Stomach (tissue), 9 donors: Measurements from ENCODE around the gene SFXN1. TPM values are rescaled to one million over a fixed set of nuclear protein-coding genes. Genes with fewer than 3 reads are reported as not detected.

Experiments used
- DNase-seq, 2 donors: peaks; one replicate each; pipeline versions ENCODE4 v3.0.0 to v3.0.0-alpha.2; 2013 to 2019
- H3K27ac ChIP-seq, 5 donors: fragments of 200-600 bp in 4 of 5; sonication (generic) in 4 of 5; one replicate each; pipeline ENCODE4 v1.5.1; 2013 to 2019; ENCODE audit warnings: mild to moderate bottlenecking in 1 of 5, moderate library complexity in 1 of 5
- H3K27me3 ChIP-seq, 3 donors: fragments of 200-600 bp; sonication (generic); one replicate each; pipeline ENCODE4 v1.5.1; 2017 to 2019; ENCODE audit warnings: mixed run types in 1 of 3
- H3K36me3 ChIP-seq, 4 donors: fragments of 200-600 bp; sonication (generic); 1 replicate in 3 of 4; 2 replicates in 1 of 4; pipeline ENCODE4 v1.5.1; 2016 to 2019
- H3K4me1 ChIP-seq, 4 donors: fragments of 200-600 bp; sonication (generic); one replicate each; pipeline ENCODE4 v1.5.1; 2016 to 2019
- H3K4me3 ChIP-seq, 4 donors: fragments of 200-600 bp; sonication (generic) in 3 of 4; one replicate each; pipeline ENCODE4 v1.5.1; 2016 to 2019; ENCODE audit warnings: mild to moderate bottlenecking in 1 of 4
- H3K9me3 ChIP-seq, 4 donors: fragments of 200-600 bp; sonication (generic); one replicate each; pipeline ENCODE4 v1.5.1; 2016 to 2019
- EP300 ChIP-seq: sonication (generic); formaldehyde crosslinking; IDR thresholded peaks from one replicate; pipeline ENCODE4 v1.6.1; 2017; ENCODE audit warnings: antibody characterized with exemption
- POLR2A ChIP-seq, 4 donors: fragments of 450-650 bp; IDR thresholded peaks; one replicate each; pipeline ENCODE4 v1.6.1; 2016; ENCODE audit warnings: antibody characterized with exemption in 4 of 4, control low read depth in 2 of 4, mild to moderate bottlenecking in 1 of 4, moderate library complexity in 1 of 4
- POLR2AphosphoS5 ChIP-seq, 3 donors: sonication (generic); formaldehyde crosslinking; IDR thresholded peaks; one replicate each; pipeline ENCODE4 v1.6.1; 2016; ENCODE audit warnings: antibody characterized with exemption in 3 of 3
- WGBS, 5 donors: extraction: QIAGEN DNeasy Blood & Tissue Kit in 3 of 5; methylation state at CpG; one replicate each; pipeline versions ENCODE4 v1.1.5 to v1.1.7; 2013 to 2018; 5-methylcytosine and 5-hydroxymethylcytosine counted together
- intact Hi-C: fragments of 100-400 bp; cut with DNase I; formaldehyde crosslinking; loops from one replicate; pipeline ENCODE4 v1.15.1; 2023; ENCODE audit warnings: low total_unique reads
- polyA plus RNA-seq, 3 donors: library from polyadenylated mRNA; stranded (reverse); fragments of 200-250 nt; gene quantifications; one replicate each; pipeline ENCODE4 v1.2.3, GENCODE V29; 2013
- total RNA-seq, 5 donors: library from RNA; depleted of rRNA; stranded (reverse); fragments of >200 nt; gene quantifications; one replicate each; pipeline versions ENCODE4 v1.1.0 to v1.2.3, GENCODE V29; 2014 to 2016
- TF ChIP-seq, protein P1 (sequence below), 7 experiments: fragments of 450-650 bp in 4 of 7; fragments of 200-600 bp in 3 of 7; sonication (generic) in 3 of 7; IDR thresholded peaks; one replicate each; pipeline ENCODE4 v1.5.1; 2016 to 2019; ENCODE audit warnings: antibody characterized with exemption in 7 of 7, control low read depth in 2 of 7, mild to moderate bottlenecking in 1 of 7
- donor health status: healthy with polysubstance abuse.
- donor health status: Bipolar disorder and iron deficiency.
- donor health status: healthy.

Gene SFXN1
- total and polyA plus RNA-seq, 8 donors, result 8.3 to 33.6 (median 14.0) TPM

DNA sequence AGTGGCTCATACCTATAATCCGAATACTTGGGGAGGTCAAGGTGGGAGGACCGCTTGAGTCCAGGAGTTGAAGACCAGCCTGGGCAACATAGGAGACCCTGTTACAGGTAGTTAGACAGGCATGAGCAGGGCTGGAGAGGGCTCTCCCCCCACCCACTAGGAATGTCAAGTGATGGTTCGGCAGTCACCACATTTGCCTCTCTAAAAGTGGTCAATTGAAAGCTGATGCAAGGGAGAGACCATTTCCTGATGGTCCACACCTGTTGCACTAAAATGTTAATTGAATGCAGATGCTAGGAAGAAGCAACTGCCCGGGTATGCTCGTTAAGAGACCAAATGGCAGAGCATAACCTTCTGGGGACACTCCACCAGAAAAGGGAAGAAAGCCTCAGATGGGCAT lies 82.7 kb downstream of the SFXN1 start:
- TF ChIP-seq EP300, result no peak
- TF ChIP-seq POLR2AphosphoS5 (IDR thresholded peaks at IDR 0.05), result no peak
- TF ChIP-seq POLR2A (IDR thresholded peaks at IDR 0.05), result no peak
- TF ChIP-seq, protein P1, sequence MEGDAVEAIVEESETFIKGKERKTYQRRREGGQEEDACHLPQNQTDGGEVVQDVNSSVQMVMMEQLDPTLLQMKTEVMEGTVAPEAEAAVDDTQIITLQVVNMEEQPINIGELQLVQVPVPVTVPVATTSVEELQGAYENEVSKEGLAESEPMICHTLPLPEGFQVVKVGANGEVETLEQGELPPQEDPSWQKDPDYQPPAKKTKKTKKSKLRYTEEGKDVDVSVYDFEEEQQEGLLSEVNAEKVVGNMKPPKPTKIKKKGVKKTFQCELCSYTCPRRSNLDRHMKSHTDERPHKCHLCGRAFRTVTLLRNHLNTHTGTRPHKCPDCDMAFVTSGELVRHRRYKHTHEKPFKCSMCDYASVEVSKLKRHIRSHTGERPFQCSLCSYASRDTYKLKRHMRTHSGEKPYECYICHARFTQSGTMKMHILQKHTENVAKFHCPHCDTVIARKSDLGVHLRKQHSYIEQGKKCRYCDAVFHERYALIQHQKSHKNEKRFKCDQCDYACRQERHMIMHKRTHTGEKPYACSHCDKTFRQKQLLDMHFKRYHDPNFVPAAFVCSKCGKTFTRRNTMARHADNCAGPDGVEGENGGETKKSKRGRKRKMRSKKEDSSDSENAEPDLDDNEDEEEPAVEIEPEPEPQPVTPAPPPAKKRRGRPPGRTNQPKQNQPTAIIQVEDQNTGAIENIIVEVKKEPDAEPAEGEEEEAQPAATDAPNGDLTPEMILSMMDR (IDR thresholded peaks at IDR 0.05), result no peak
- no peak overlapping the region for H3K27ac ChIP-seq
- H3K4me1 ChIP-seq, result peaks cover 0 to 29% (median 6%) of the 10 kb centered on the region in 4 donors
- H3K36me3 ChIP-seq, result no peaks in the 10 kb centered on the region
- intact Hi-C loops, result no loop called here
- peaks cover 0 to 6% (median 0%) of the 10 kb centered on the region in 3 donors for H3K27me3 ChIP-seq
- H3K4me3 ChIP-seq, result no peak overlapping the region
- DNase-seq, result no peak
- WGBS, 5 donors, result 24 to 54% (median 33%) methylated on average over 5 of the region's 5 CpGs
- H3K9me3 ChIP-seq, result no peaks in the 10 kb centered on the region

DNA sequence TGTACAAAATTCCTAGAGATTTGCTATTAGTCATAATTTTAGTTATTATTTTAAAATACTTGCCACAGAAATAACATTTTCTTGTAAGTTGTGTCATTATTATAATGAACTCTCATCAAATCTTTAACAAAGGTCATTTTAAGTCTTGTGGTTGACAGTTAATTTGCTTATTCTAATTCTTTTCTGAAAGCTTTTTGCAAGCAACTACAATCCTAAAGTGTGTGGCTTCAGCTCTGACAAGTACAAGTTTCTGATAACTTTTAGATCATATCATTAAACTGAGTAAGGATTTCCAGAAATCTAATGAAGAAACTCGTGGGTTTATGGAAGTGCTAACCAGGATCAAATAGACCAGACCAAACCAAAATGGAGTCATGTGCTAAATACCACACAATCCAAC lies 86.4 kb downstream of the SFXN1 start:
- H3K9me3 ChIP-seq, result no peaks in the 10 kb centered on the region
- H3K36me3 ChIP-seq, result no peaks in the 10 kb centered on the region
- DNase-seq, result no peak
- peaks cover 0 to 6% (median 0%) of the 10 kb centered on the region in 3 donors for H3K27me3 ChIP-seq
- H3K4me1 ChIP-seq, result peaks cover 0 to 17% (median 6%) of the 10 kb centered on the region in 4 donors
- intact Hi-C loops, result no loop called here
- 24 to 42% (median 38%) methylated on average over 1 of the region's 1 CpG for WGBS, 5 donors
- TF ChIP-seq POLR2A (IDR thresholded peaks at IDR 0.05), result no peak
- TF ChIP-seq EP300, result no peak
- TF ChIP-seq, protein P1 (IDR thresholded peaks at IDR 0.05), result no peak
- no peak for TF ChIP-seq POLR2AphosphoS5 (IDR thresholded peaks at IDR 0.05)
- H3K27ac ChIP-seq, result no peak overlapping the region
- no peak overlapping the region for H3K4me3 ChIP-seq

DNA sequence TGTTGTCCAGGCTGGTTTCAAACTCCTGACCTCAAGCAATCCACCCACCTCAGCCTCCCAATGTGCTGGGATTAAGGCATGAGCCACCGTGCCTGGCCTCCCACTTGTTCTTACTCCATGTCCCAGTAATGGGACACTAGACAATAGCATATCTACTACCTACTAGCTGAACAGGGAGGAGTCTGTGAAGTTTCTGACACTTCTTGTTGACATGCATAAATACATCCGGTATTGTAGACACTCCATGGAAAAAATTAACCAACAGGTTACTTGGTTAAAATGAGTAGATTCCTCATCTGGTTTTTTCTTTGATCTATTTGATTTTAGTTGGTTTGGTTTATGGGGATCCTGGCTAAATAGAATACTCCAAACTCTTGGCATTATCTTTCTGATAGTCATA lies 88.3 kb downstream of the SFXN1 start:
- no peak overlapping the region for H3K27ac ChIP-seq
- no peaks in the 10 kb centered on the region for H3K9me3 ChIP-seq
- H3K4me1 ChIP-seq, result peaks cover 0 to under 1% (median 0%) of the 10 kb centered on the region in 4 donors
- H3K27me3 ChIP-seq, result no peaks in the 10 kb centered on the region
- no peak overlapping the region for H3K4me3 ChIP-seq
- no peaks in the 10 kb centered on the region for H3K36me3 ChIP-seq
- intact Hi-C loops, result no loop called here
- TF ChIP-seq POLR2A (IDR thresholded peaks at IDR 0.05) (no peak), EP300 (no peak), POLR2AphosphoS5 (IDR thresholded peaks at IDR 0.05) (no peak)
- TF ChIP-seq, protein P1 (IDR thresholded peaks at IDR 0.05), result no peak
- 73 to 85% (median 77%) methylated on average over 2 of the region's 2 CpGs for WGBS, 5 donors
- no peak for DNase-seq

DNA sequence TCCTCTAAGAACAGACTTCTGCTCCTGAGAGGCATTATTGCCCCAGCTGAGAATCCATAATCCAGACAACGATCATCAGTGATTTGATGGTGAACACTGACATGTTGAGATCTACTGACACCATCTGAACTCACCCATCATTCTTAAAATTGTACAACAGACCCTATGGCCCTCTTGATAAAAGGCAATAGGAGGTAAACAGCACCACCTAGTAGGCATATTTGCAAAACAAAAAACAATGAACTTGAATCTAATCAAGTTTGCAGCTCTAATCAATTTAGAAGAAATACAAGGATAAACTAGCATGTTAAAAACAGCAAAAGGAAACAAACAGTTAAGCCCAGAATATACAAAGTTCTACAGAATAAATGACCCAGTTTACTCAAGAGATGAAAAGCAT lies 89.6 kb downstream of the SFXN1 start:
- TF ChIP-seq POLR2A (IDR thresholded peaks at IDR 0.05) (no peak), POLR2AphosphoS5 (IDR thresholded peaks at IDR 0.05) (no peak), EP300 (no peak)
- TF ChIP-seq, protein P1 (IDR thresholded peaks at IDR 0.05), result no peak
- Histone ChIP-seq H3K27ac (no peak overlapping the region), H3K27me3 (peaks cover 0 to 4% (median 0%) of the 10 kb centered on the region in 3 donors), H3K36me3 (no peaks in the 10 kb centered on the region), H3K4me1 (no peaks in the 10 kb centered on the region), H3K9me3 (no peaks in the 10 kb centered on the region), H3K4me3 (no peak overlapping the region)
- WGBS, 5 donors, result 50 to 69% (median 52%) methylated on average over 1 of the region's 1 CpG
- intact Hi-C loops, result no loop called here
- DNase-seq, result no peak
